Mesenchymal stem cell (in vitro differentiated cells and primary cell): Measurements from ENCODE around the gene TRIM54.
"Not testable (repeated sequence)": the region's sequence is repeated elsewhere in the genome, so short reads cannot be mapped to it uniquely, and the experiment has no call there.

Experiments
- DNase-seq: peaks from one replicate; pipeline ENCODE4 v3.0.0-alpha.2; 2013
- H2AFZ ChIP-seq: one replicate; pipeline ENCODE4 v1.6.1; 2013; ENCODE audit warnings: low read depth, mild to moderate bottlenecking, control low read depth, inconsistent platforms, low read length, moderate library complexity
- H2AK5ac ChIP-seq: 2 replicates; pipeline ENCODE4 v1.6.1; 2013; ENCODE audit warnings: low read length, moderate library complexity, mild to moderate bottlenecking, inconsistent platforms; ENCODE audit not compliant: severe bottlenecking
- H2BK120ac ChIP-seq: one replicate; pipeline ENCODE4 v1.6.1; 2013; ENCODE audit warnings: low read depth, mild to moderate bottlenecking, inconsistent platforms, low read length, moderate library complexity
- H2BK12ac ChIP-seq, 2 experiments: one replicate each; pipeline ENCODE4 v1.6.1; 2013; ENCODE audit warnings: inconsistent platforms in 2 of 2, low read length in 2 of 2, mild to moderate bottlenecking in 2 of 2, moderate library complexity in 2 of 2, control low read depth in 1 of 2
- H2BK15ac ChIP-seq: one replicate; pipeline ENCODE4 v1.6.1; 2013; ENCODE audit warnings: mild to moderate bottlenecking, low read depth, inconsistent platforms; ENCODE audit not compliant: poor library complexity, severe bottlenecking
- H2BK5ac ChIP-seq: 2 replicates; pipeline ENCODE4 v1.6.1; 2013; ENCODE audit warnings: low read depth, mild to moderate bottlenecking, low read length, control low read depth, inconsistent platforms; ENCODE audit not compliant: poor library complexity, severe bottlenecking
- H3K14ac ChIP-seq, 2 experiments: one replicate each; pipeline ENCODE4 v1.6.1; 2013; ENCODE audit warnings: inconsistent platforms in 2 of 2, low read length in 2 of 2, control low read depth in 1 of 2, mild to moderate bottlenecking in 1 of 2, moderate library complexity in 1 of 2
- H3K18ac ChIP-seq, 2 experiments: one replicate each; pipeline ENCODE4 v1.6.1; 2013; ENCODE audit warnings: inconsistent platforms in 2 of 2, low read length in 2 of 2, control low read depth in 1 of 2, low read depth in 1 of 2, mild to moderate bottlenecking in 1 of 2
- H3K23ac ChIP-seq, 2 experiments: one replicate each; pipeline ENCODE4 v1.6.1; 2013; ENCODE audit warnings: inconsistent platforms in 2 of 2, low read length in 2 of 2, mild to moderate bottlenecking in 2 of 2, moderate library complexity in 2 of 2, control low read depth in 1 of 2
- H3K27ac ChIP-seq: 2 replicates; pipeline ENCODE4 v1.5.1; 2013; ENCODE audit warnings: mild to moderate bottlenecking, moderate library complexity, low read length, control low read depth, inconsistent platforms; ENCODE audit not compliant: poor library complexity, severe bottlenecking
- H3K27me3 ChIP-seq, 2 experiments: 2 replicates each; pipeline versions ENCODE4 v1.6.1 to v1.7.0; 2013; ENCODE audit warnings: low read length in 2 of 2, mild to moderate bottlenecking in 2 of 2, moderate library complexity in 2 of 2, control low read depth in 1 of 2, inconsistent platforms in 1 of 2; ENCODE audit not compliant: control insufficient read depth in 1 of 2, insufficient read depth in 1 of 2
- H3K36me3 ChIP-seq, 2 experiments: 2 replicates each; pipeline versions ENCODE4 v1.6.1 to v1.7.0; 2013; ENCODE audit warnings: low read length in 2 of 2, control low read depth in 1 of 2, inconsistent platforms in 1 of 2, low read depth in 1 of 2, mild to moderate bottlenecking in 1 of 2; ENCODE audit not compliant: insufficient read depth in 2 of 2, control insufficient read depth in 1 of 2
- H3K4ac ChIP-seq, 2 experiments: one replicate each; pipeline ENCODE4 v1.6.1; 2013; ENCODE audit warnings: inconsistent platforms in 2 of 2, low read length in 2 of 2, mild to moderate bottlenecking in 2 of 2, moderate library complexity in 2 of 2, control low read depth in 1 of 2, low read depth in 1 of 2
- H3K4me1 ChIP-seq: 2 replicates; pipeline ENCODE4 v1.6.1; 2013; ENCODE audit warnings: low read depth, low read length, control low read depth; ENCODE audit not compliant: control insufficient read depth, insufficient read depth
- H3K4me2 ChIP-seq: 2 replicates; pipeline ENCODE4 v1.6.1; 2013; ENCODE audit warnings: low read length, mild to moderate bottlenecking, inconsistent platforms; ENCODE audit not compliant: poor library complexity, severe bottlenecking
- H3K4me3 ChIP-seq, 2 experiments: 2 replicates each; pipeline versions ENCODE4 v1.5.1 to v1.7.0; 2013; ENCODE audit warnings: low read length in 2 of 2, mild to moderate bottlenecking in 2 of 2, control low read depth in 1 of 2, low read depth in 1 of 2; ENCODE audit not compliant: insufficient read depth in 1 of 2
- H3K79me1 ChIP-seq: replicated peaks from 2 replicates; pipeline ENCODE4 v1.6.1; 2013; ENCODE audit warnings: mild to moderate bottlenecking, control low read depth, low read length, inconsistent platforms; ENCODE audit not compliant: poor library complexity, severe bottlenecking
- H3K9ac ChIP-seq: 2 replicates; pipeline ENCODE4 v1.7.0; 2013; ENCODE audit warnings: mild to moderate bottlenecking, low read length, moderate library complexity
- H3K9me3 ChIP-seq: 2 replicates; pipeline ENCODE4 v1.7.0; 2013; ENCODE audit warnings: mild to moderate bottlenecking, low read length; ENCODE audit not compliant: control insufficient read depth
- H4K8ac ChIP-seq: one replicate; pipeline ENCODE4 v1.6.1; 2013; ENCODE audit warnings: inconsistent platforms, mild to moderate bottlenecking, low read length, moderate library complexity
- H4K91ac ChIP-seq: one replicate; pipeline ENCODE4 v1.6.1; 2013; ENCODE audit warnings: mild to moderate bottlenecking, low read length, inconsistent platforms
- WGBS: methylation state at CpG from one replicate; pipeline ENCODE4 v1.1.7; 2013; ENCODE audit warnings: mixed read lengths; 5-methylcytosine and 5-hydroxymethylcytosine counted together

The TRIM54 gene

DNA sequence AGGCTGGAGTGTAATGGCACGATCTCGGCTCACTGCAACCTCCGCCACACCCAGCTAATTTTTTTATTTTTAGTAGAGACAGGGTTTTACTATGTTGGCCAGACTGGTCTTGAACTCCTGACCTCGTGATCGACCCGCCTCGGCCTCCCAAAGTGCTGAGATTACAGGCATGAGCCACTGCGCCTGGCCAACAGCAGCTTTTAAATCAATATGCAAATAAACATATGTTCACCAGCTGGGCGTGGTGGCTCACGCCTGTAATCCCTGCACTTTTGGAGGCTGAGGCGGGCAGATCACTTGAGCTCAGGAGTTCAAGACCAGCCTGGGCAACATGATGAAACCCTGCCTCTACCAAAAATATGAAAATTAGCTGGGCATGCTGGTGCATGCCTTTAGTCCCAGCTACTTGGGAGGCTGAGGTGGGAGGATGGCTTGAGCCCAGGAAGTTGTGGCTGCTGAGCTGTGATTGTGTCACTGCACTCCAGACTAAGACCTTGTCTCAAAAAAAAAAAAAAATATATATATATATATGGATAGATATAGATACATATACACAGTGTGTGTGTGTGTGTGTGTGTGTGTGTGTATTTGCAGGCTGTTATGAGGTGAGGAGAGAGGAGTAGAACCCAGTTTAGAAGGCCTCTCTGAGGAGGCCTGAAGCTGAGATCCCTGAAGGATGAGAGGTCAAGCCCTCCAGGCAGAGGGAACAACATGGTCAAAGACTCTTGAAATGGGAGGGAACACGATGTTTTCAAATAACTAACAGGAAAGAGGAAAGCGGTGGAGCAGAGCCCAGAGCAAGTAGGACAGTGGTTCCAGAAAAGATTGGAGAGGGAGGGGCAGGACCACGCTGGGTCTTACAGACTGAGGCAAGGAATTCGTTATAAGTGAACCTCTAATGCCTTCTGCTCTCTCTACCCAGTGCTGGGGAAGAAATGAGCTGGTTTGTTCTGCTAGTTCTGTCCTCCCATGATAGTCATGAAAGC lies 9.4 kb upstream of the TRIM54 start:
- not testable (repeated sequence) for H4K91ac ChIP-seq, H2BK120ac ChIP-seq, H2AFZ ChIP-seq, DNase-seq, H3K18ac ChIP-seq, H3K4ac ChIP-seq, H3K9ac ChIP-seq, H2BK12ac ChIP-seq, H2BK15ac ChIP-seq, H2AK5ac ChIP-seq, H3K23ac ChIP-seq, H2BK5ac ChIP-seq, H4K8ac ChIP-seq, H3K4me2 ChIP-seq, H3K79me1 ChIP-seq, H3K36me3 ChIP-seq, H3K4me1 ChIP-seq, H3K4me3 ChIP-seq, H3K27ac ChIP-seq, H3K9me3 ChIP-seq, H3K14ac ChIP-seq
- 86% methylated on average over 12 of the region's 15 CpGs for WGBS
- H3K27me3 ChIP-seq = peaks cover 50 to 51% of the 10 kb centered on the region in 2 experiments

DNA sequence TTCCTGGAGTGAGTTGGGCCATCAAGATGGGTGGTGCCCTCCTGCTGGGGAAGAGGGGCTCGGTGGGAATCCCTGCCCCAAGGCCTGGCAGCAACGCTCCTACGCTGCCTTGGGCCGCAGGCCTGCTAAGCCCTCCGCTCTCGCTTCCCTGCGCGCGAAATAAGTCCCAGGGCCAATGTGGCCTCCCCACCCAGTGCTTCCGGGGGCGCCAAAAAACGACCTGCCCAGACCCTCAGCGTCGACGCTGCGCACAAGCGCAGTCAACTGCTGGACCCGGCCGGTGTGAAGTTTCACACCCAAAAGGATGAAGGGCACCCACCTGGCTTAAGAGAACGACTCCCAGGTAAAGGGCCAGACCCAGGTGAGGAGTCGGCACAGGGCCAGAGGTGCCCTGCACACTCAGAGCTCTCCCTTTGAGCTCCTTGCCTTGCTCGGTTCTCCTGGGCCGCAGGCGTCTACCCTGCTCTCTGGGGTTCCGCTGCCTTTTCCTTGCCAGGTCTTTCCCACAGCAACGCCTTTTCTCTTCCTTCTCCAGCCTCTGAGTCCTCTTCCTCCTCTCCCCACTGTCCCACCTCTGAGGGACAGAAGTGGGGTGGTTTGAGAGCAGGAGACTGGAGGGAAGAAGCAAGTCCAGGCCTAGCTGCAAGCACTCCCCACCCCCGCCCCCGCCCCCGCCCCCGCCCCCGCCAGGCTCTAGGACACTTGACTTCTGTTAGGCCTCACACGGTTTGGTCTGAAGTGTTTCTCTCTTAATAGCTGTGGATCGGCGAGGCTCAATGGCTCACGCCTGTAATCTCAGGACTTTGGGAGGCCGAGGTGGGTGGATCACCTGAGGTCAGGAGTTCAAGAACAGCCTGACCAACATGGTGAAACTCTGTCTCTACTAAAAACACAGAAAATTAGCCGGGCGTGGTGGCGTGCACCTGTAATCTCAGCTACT lies 6.7 kb upstream of the TRIM54 start, which contains the start of gene DNAJC5G:
Gene DNAJC5G (plus strand): TSS at position 223 of the 940 bp plus-strand sequence. CDS start 1,296 bp downstream, outside the sequence.
- Histone ChIP-seq H3K36me3 (no peaks in the 10 kb centered on the region), H3K9me3 (no peaks in the 10 kb centered on the region), H3K27ac (no peak within 1 kb of the TSS), H3K4me3 (no peak within 1 kb of the TSS), H3K4me2 (no peak within 1 kb of the TSS), H2BK15ac (no peak within 1 kb of the TSS), H2BK12ac (no peak within 1 kb of the TSS), H2BK5ac (no peak within 1 kb of the TSS), H3K4me1 (no peaks in the 10 kb centered on the region), H4K91ac (no peak within 1 kb of the TSS), H3K4ac (no peak within 1 kb of the TSS), H4K8ac (no peak within 1 kb of the TSS), H2BK120ac (no peak within 1 kb of the TSS), H3K9ac (no peak within 1 kb of the TSS), H3K27me3 (peaks cover 39 to 43% of the 10 kb centered on the region in 2 experiments), H3K23ac (peak within 1 kb of the TSS in 1 of 2 experiments; percentile 57), H3K14ac (no peak within 1 kb of the TSS), H2AK5ac (no peak within 1 kb of the TSS), H3K18ac (no peak within 1 kb of the TSS), H3K79me1 (no peaks in the 10 kb centered on the region), H2AFZ (no peak within 1 kb of the TSS)
- WGBS = 86% methylated on average over 32 of the region's 39 CpGs
- no peak for DNase-seq

GRCh38 chr2:27278010-27278409 lies 4.2 kb upstream of the TRIM54 start:
- Histone ChIP-seq H2AK5ac (no peak overlapping the region), H3K79me1 (no peaks in the 10 kb centered on the region), H2BK12ac (no peak overlapping the region), H3K14ac (no peak overlapping the region), H3K27ac (no peak overlapping the region), H4K8ac (no peak overlapping the region), H3K27me3 (peaks cover 35 to 61% of the 10 kb centered on the region in 2 experiments), H3K36me3 (no peaks in the 10 kb centered on the region), H3K4me2 (no peak overlapping the region), H2AFZ (no peak overlapping the region), H3K4me3 (no peak overlapping the region), H3K23ac (no peak overlapping the region), H2BK5ac (no peak overlapping the region), H4K91ac (no peak overlapping the region), H2BK15ac (no peak overlapping the region), H2BK120ac (no peak overlapping the region), H3K18ac (no peak overlapping the region), H3K9ac (no peak overlapping the region), H3K9me3 (no peaks in the 10 kb centered on the region), H3K4ac (no peak overlapping the region), H3K4me1 (peaks cover 3% of the 10 kb centered on the region)
- 88% methylated on average over 1 of the region's 1 CpG for WGBS
- no peak for DNase-seq
